ENCODE measurements around the gene NXNL1. TPM values are rescaled to one million over a fixed set of nuclear protein-coding genes. Genes with fewer than 3 reads are reported as not detected.

The NXNL1 gene
- total RNA-seq, 1 experiment from 2014 or later: not detected

DNA sequence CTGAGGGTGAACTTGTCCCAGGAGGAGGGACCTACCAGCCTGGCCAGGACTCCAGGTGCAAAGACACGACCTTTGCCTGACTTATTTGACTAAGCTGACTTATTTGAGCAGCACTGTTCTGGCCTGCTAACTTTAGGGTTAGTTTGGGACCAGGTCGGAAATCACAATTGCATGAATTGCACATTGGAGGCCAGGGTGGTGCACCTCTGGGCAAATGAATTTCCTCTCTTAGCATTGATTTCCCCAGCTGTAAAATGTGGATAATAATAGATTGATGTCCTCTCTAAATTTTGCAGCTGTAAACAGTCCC, 53.9 kb downstream of the NXNL1 start:
- no peak overlapping the region for H3K27ac Mint-ChIP-seq (ENCODE audit: low read depth, unreplicated experiment)
- H3K9me3 Mint-ChIP-seq (ENCODE audit: unreplicated experiment): no peaks in the 10 kb centered on the region
- POLR2A ChIA-PET: no interaction called here
- DNase-seq (ENCODE audit: unreplicated experiment): no peak
- H3K4me3 Mint-ChIP-seq (ENCODE audit: unreplicated experiment): peak overlapping the region; percentile 69
- intact Hi-C loops (cut with micrococcal nuclease): no loop called here
- H3K4me1 Mint-ChIP-seq (ENCODE audit: insufficient read depth, unreplicated experiment): peaks cover 16% of the 10 kb centered on the region
- peaks cover 7% of the 10 kb centered on the region for H3K36me3 Mint-ChIP-seq (ENCODE audit: insufficient read depth, unreplicated experiment)
- no peaks in the 10 kb centered on the region for H3K27me3 Mint-ChIP-seq (ENCODE audit: insufficient read depth, unreplicated experiment)
- TF ChIP-seq, protein P1, sequence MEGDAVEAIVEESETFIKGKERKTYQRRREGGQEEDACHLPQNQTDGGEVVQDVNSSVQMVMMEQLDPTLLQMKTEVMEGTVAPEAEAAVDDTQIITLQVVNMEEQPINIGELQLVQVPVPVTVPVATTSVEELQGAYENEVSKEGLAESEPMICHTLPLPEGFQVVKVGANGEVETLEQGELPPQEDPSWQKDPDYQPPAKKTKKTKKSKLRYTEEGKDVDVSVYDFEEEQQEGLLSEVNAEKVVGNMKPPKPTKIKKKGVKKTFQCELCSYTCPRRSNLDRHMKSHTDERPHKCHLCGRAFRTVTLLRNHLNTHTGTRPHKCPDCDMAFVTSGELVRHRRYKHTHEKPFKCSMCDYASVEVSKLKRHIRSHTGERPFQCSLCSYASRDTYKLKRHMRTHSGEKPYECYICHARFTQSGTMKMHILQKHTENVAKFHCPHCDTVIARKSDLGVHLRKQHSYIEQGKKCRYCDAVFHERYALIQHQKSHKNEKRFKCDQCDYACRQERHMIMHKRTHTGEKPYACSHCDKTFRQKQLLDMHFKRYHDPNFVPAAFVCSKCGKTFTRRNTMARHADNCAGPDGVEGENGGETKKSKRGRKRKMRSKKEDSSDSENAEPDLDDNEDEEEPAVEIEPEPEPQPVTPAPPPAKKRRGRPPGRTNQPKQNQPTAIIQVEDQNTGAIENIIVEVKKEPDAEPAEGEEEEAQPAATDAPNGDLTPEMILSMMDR (IDR thresholded peaks at IDR 0.05; ENCODE audit: unreplicated experiment): no peak
- CTCF ChIA-PET: interaction anchor here (0.7 kb wide), 2 partner anchors 123 to 1709 kb away, joined by 3 read pairs; no protein-coding TSS in a partner anchor
- BruUV-seq (replicated peaks): no TSS peak

DNA sequence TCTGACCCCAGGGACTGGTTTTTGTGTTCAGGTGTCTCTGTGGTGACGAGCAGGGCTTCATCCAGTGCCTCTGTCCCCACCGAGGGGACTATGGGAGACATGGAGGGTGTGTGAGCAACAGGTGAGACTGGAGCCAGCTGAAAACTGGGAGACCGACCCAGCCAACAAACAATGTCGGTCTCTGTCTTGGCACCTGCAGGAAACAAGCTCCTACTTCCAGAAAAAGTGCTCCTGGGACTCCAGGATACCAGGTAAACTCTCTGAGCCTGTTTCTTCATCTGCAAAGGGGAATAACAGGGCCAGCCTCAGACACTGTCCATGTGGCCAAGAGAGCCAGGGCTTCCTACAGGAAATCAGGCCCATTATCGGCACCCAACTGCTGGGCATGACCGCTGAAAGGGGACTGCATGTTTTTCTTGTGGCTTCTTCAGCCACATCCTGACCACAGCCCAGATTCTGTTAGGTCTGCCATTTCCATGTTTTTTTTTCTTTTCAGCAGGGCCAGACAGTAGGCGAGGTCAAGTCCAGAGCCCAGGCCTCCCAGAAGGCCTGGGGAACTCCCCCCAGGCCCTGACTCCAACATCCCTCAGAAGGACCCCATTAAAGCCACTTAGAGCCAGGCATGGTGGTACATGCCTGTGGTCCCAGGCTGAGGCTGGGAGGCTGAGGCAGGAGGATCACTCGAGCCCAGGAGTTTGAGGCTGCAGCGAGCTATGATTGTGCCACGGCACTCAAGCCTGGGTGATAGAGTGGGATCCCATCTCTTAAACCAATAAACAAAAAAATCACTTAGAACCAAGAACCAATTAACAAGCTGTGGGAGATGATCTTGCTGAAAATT, 54.5 kb downstream of the NXNL1 start:
- Mint-ChIP-seq H3K4me3 (ENCODE audit: unreplicated experiment) (peak overlapping the region; percentile 69), H3K27ac (ENCODE audit: low read depth, unreplicated experiment) (peak overlapping the region; percentile 81), H3K4me1 (ENCODE audit: insufficient read depth, unreplicated experiment) (peaks cover 16% of the 10 kb centered on the region), H3K9me3 (ENCODE audit: unreplicated experiment) (no peaks in the 10 kb centered on the region), H3K36me3 (ENCODE audit: insufficient read depth, unreplicated experiment) (peaks cover 2% of the 10 kb centered on the region), H3K27me3 (ENCODE audit: insufficient read depth, unreplicated experiment) (no peaks in the 10 kb centered on the region)
- TSS peak; percentile 89 for BruUV-seq (replicated peaks)
- ChIA-PET CTCF (interaction anchor here (0.7 to 1.1 kb wide), 3 partner anchors 20 to 1709 kb away, joined by 3 to 5 read pairs (median 3); no protein-coding TSS in a partner anchor), POLR2A (interaction anchor here (1.2 kb wide), 1 partner anchor 13 kb away, joined by 4 read pairs; the partner anchor contains the start of gene MVB12A)
- TF ChIP-seq, protein P1 (IDR thresholded peaks at IDR 0.05; ENCODE audit: unreplicated experiment): no peak
- peak; percentile 48 for DNase-seq (ENCODE audit: unreplicated experiment)
- intact Hi-C loops (cut with micrococcal nuclease): no loop called here

Other genes starting within 250 kb of the NXNL1 start
- 29.9 and 47.9 TPM in 2 replicates for gene USE1, start 245.6 kb downstream of the NXNL1 start, total RNA-seq (2022)
- 13.7 and 14.3 TPM in 2 replicates for gene OCEL1, start 234.7 kb downstream of the NXNL1 start, total RNA-seq (2022)
- gene NR2F6, start 215.0 kb downstream of the NXNL1 start, total RNA-seq (2022): 32.8 and 36.3 TPM in 2 replicates
- gene USHBP1, start 196.2 kb downstream of the NXNL1 start, total RNA-seq (2022): not detected in 2 replicates
- 96.1 and 104 TPM in 2 replicates for gene BABAM1, start 193.5 kb downstream of the NXNL1 start, total RNA-seq (2022)
- 0.16 and 1.0 TPM in 2 replicates for gene ANKLE1, start 179.0 kb downstream of the NXNL1 start, total RNA-seq (2022)
- 4.1 and 6.4 TPM in 2 replicates for gene ABHD8, start 157.5 kb downstream of the NXNL1 start, total RNA-seq (2022)
- 58.8 and 65.8 TPM in 2 replicates for gene MRPL34, start 155.1 kb downstream of the NXNL1 start, total RNA-seq (2022)
- gene DDA1, start 151.4 kb downstream of the NXNL1 start, total RNA-seq (2022): 57.4 and 60.4 TPM in 2 replicates
- 13.0 and 14.5 TPM in 2 replicates for gene ANO8, start 126.1 kb downstream of the NXNL1 start, total RNA-seq (2022)
- gene GTPBP3, start 123.4 kb downstream of the NXNL1 start, total RNA-seq (2022): 24.8 and 27.9 TPM in 2 replicates
- gene PLVAP, start 83.6 kb downstream of the NXNL1 start, total RNA-seq (2022): not detected in 2 replicates
- gene CCDC194, start 66.7 kb downstream of the NXNL1 start, total RNA-seq (2022): 0.37 TPM in 1 of 2 replicates, not detected in the other
- 19.6 and 24.8 TPM in 2 replicates for gene BST2, start 55.3 kb downstream of the NXNL1 start, total RNA-seq (2022)
- gene MVB12A, start 40.9 kb downstream of the NXNL1 start, total RNA-seq (2022): 47.7 and 51.1 TPM in 2 replicates
- not detected in 2 replicates for gene TMEM221, start 12.3 kb downstream of the NXNL1 start, total RNA-seq (2022)
- 3.4 and 5.0 TPM in 2 replicates for gene SLC27A1, start 9.6 kb upstream of the NXNL1 start, total RNA-seq (2022)
- 115 and 143 TPM in 2 replicates for gene PGLS, start 50.7 kb upstream of the NXNL1 start, total RNA-seq (2022)
- gene COLGALT1, start 94.7 kb upstream of the NXNL1 start, total RNA-seq (2022): 103 and 107 TPM in 2 replicates
- gene UNC13A, start 227.4 kb upstream of the NXNL1 start, total RNA-seq (2022): 0.15 and 0.21 TPM in 2 replicates